ENCODE data around the gene OSBPL5.
A peak's percentile ranks its signal among the peaks of the same experiment; 100 is the strongest.
"Not testable (repeated sequence)": the region's sequence is repeated elsewhere in the genome, so short reads cannot be mapped to it uniquely, and the experiment has no call there.

Gene OSBPL5

GRCh38 chr11:3086114-3086513 is 79.0 kb downstream of the OSBPL5 start:
- DNase-seq (ENCODE audit: low spot score), result no peak
- FAIRE-seq, result no peak

GRCh38 chr11:3085052-3085451 is 80.1 kb downstream of the OSBPL5 start:
- FAIRE-seq (no peak), DNase-seq (ENCODE audit: low spot score) (no peak)

- no peak for FAIRE-seq
- DNase-seq (ENCODE audit: low spot score), result no peak
These were observed 81.8 kb downstream of the OSBPL5 start for GRCh38 chr11:3083321-3083720.

GRCh38 chr11:3081386-3081751 is 83.7 kb downstream of the OSBPL5 start:
- DNase-seq (ENCODE audit: low spot score) (no peak), FAIRE-seq (no peak)

GRCh38 chr11:3080733-3081385 is 84.3 kb downstream of the OSBPL5 start:
- FAIRE-seq, result no peak
- no peak for DNase-seq (ENCODE audit: low spot score)

- no peak for FAIRE-seq
These were observed 85.0 kb downstream of the OSBPL5 start for GRCh38 chr11:3080104-3080503.

GRCh38 chr11:3077846-3078440 is 87.2 kb downstream of the OSBPL5 start:
- no peak for FAIRE-seq
- no peak for DNase-seq (ENCODE audit: low spot score)

More at GRCh38 chr11:3080104-3080503, 85.0 kb downstream of the OSBPL5 start:
- DNase-seq (ENCODE audit: low spot score), result no peak

GRCh38 chr11:3077189-3077836 is 87.8 kb downstream of the OSBPL5 start:
- DNase-seq (ENCODE audit: low spot score), result no peak
- FAIRE-seq, result no peak

GRCh38 chr11:3074912-3075589 is 90.1 kb downstream of the OSBPL5 start:
- DNase-seq (ENCODE audit: low spot score) (no peak), FAIRE-seq (no peak)

- no peak for DNase-seq (ENCODE audit: low spot score)
- no peak for FAIRE-seq
These were observed 92.1 kb downstream of the OSBPL5 start for GRCh38 chr11:3073029-3073435.

GRCh38 chr11:3069425-3069824 is 95.7 kb downstream of the OSBPL5 start:
- FAIRE-seq, result no peak

GRCh38 chr11:3066308-3066707 is 98.8 kb downstream of the OSBPL5 start:
- DNase-seq (ENCODE audit: low spot score); FAIRE-seq: not testable (repeated sequence)

More at GRCh38 chr11:3069425-3069824, 95.7 kb downstream of the OSBPL5 start:
- DNase-seq (ENCODE audit: low spot score), result no peak

- not testable (repeated sequence) for FAIRE-seq; DNase-seq (ENCODE audit: low spot score)
These were observed 100.4 kb downstream of the OSBPL5 start for GRCh38 chr11:3064709-3065108.

- not testable (repeated sequence) for FAIRE-seq; DNase-seq (ENCODE audit: low spot score)
These were observed 101.2 kb downstream of the OSBPL5 start for GRCh38 chr11:3063876-3064275.

GRCh38 chr11:3063432-3063831 is 101.7 kb downstream of the OSBPL5 start:
- not testable (repeated sequence) for FAIRE-seq; DNase-seq (ENCODE audit: low spot score)

GRCh38 chr11:3060436-3061025 is 104.6 kb downstream of the OSBPL5 start:
- DNase-seq (ENCODE audit: low spot score) (no peak), FAIRE-seq (no peak)

- DNase-seq (ENCODE audit: low spot score), result peak; percentile 46
- FAIRE-seq, result no peak
These were observed 106.1 kb downstream of the OSBPL5 start for GRCh38 chr11:3058753-3059664.

- FAIRE-seq, result no peak
- peak; percentile 97 for DNase-seq (ENCODE audit: low spot score)
These were observed 107.8 kb downstream of the OSBPL5 start, which contains the start of gene CARS1 for GRCh38 chr11:3057069-3057963. Gene CARS1 (minus strand): TSS chr11:3057423. CDS start chr11:3057367, 56 bp downstream.

- FAIRE-seq (no peak), DNase-seq (ENCODE audit: low spot score) (peak; percentile 26)
These were observed 108.6 kb downstream of the OSBPL5 start for GRCh38 chr11:3056296-3057068.
